HepG2 (cell line): ENCODE results near the gene SLC5A6. TPM values are rescaled to one million over a fixed set of nuclear protein-coding genes. Genes with fewer than 3 reads are reported as not detected.

Source experiments
- CEBPZ ChIP-seq: IDR thresholded peaks from 2 replicates; pipeline ENCODE4 v1.6.1; 2012; ENCODE audit warnings: low read length, improper control_type of control experiment
- DDIT3 ChIP-seq: sonication (generic); formaldehyde crosslinking; IDR thresholded peaks from 2 replicates; pipeline ENCODE4 v1.4.0; 2020; ENCODE audit warnings: mild to moderate bottlenecking, missing genetic modification reagents
- ELK4 ChIP-seq: sonication (generic); formaldehyde crosslinking; IDR thresholded peaks from 2 replicates; pipeline ENCODE4 v1.9.0; 2021; ENCODE audit warnings: missing genetic modification reagents, borderline replicate concordance
- ETV5 ChIP-seq: IDR thresholded peaks from 2 replicates; pipeline ENCODE4 v1.6.1; 2018; ENCODE audit warnings: missing biosample characterization, missing genetic modification reagents, inconsistent platforms, borderline replicate concordance
- HNRNPH1 ChIP-seq: fragments of 200-400 bp; formaldehyde crosslinking; optimal IDR thresholded peaks from 2 replicates; pipeline ENCODE3; 2017; ENCODE audit warnings: mild to moderate bottlenecking, low read depth, low read length
- MAFG ChIP-seq: sonication (generic); formaldehyde crosslinking; IDR thresholded peaks from 2 replicates; pipeline ENCODE4 v1.5.1; 2020; ENCODE audit warnings: mild to moderate bottlenecking, missing genetic modification reagents
- RFX3 ChIP-seq: IDR thresholded peaks from 2 replicates; pipeline ENCODE4 v1.6.1; 2016; ENCODE audit warnings: missing biosample characterization, missing genetic modification reagents
- SIX4 ChIP-seq: sonication (generic); formaldehyde crosslinking; IDR thresholded peaks from 2 replicates; pipeline ENCODE4 v1.4.0; 2020; ENCODE audit warnings: missing genetic modification reagents
- STAT5B ChIP-seq: sonication (generic); formaldehyde crosslinking; IDR thresholded peaks from 2 replicates; pipeline ENCODE4 v1.4.0; 2020; ENCODE audit warnings: missing genetic modification reagents
- TGIF2 ChIP-seq: IDR thresholded peaks from 2 replicates; pipeline ENCODE4 v1.6.1; 2016; ENCODE audit warnings: control low read depth, missing compliant biosample characterization
- THAP11 ChIP-seq: IDR thresholded peaks from 2 replicates; pipeline ENCODE4 v1.6.1; 2016; ENCODE audit warnings: missing biosample characterization, missing genetic modification reagents
- ZBTB25 ChIP-seq: IDR thresholded peaks from 2 replicates; pipeline ENCODE4 v1.6.1; 2018; ENCODE audit warnings: missing genetic modification reagents
- ZBTB7A ChIP-seq: sonication (generic); formaldehyde crosslinking; IDR thresholded peaks from 2 replicates; pipeline ENCODE4 v1.8.0; 2022; ENCODE audit warnings: mild to moderate bottlenecking, missing genetic modification reagents
- ZFAT ChIP-seq: sonication (generic); formaldehyde crosslinking; conservative IDR thresholded peaks from 2 replicates; pipeline ENCODE4 v1.8.1; 2023; ENCODE audit warnings: missing genetic modification reagents, inconsistent platforms
- ZMYM2 ChIP-seq: sonication (generic); formaldehyde crosslinking; IDR thresholded peaks from 2 replicates; pipeline ENCODE4 v1.8.0; 2022; ENCODE audit warnings: mild to moderate bottlenecking, missing genetic modification reagents
- ZNF253 ChIP-seq: sonication (generic); formaldehyde crosslinking; IDR thresholded peaks from 2 replicates; pipeline ENCODE4 v1.8.0; 2022; ENCODE audit warnings: mild to moderate bottlenecking, missing genetic modification reagents, borderline replicate concordance
- ZNF441 ChIP-seq: sonication (generic); formaldehyde crosslinking; IDR thresholded peaks from 2 replicates; pipeline ENCODE4 v1.7.0; 2021; ENCODE audit warnings: missing genetic modification reagents, borderline replicate concordance
- ZNF564 ChIP-seq: sonication (generic); formaldehyde crosslinking; IDR thresholded peaks from 2 replicates; pipeline ENCODE4 v1.8.1; 2023; ENCODE audit warnings: mild to moderate bottlenecking, missing genetic modification reagents
- polyA plus RNA-seq, 8 experiments: library from polyadenylated mRNA; depleted of rRNA in 3 of 8; stranded (reverse) in 7 of 8; unstranded in 1 of 8; fragments of >200 nt; fragmentation: Illumina TruSeq in 4 of 8; extraction: Trizol in 4 of 8; gene quantifications; 2 replicates each; pipeline versions ENCODE4 v1.2.1 to v1.2.3, GENCODE V29; 2011 to 2016; ENCODE audit warnings: low read depth in 4 of 8, missing spikeins in 1 of 8, mixed read lengths in 1 of 8; ENCODE audit not compliant: insufficient read depth in 1 of 8
- total RNA-seq, 5 experiments: library from RNA; depleted of rRNA; stranded (reverse); fragments of >200 nt; fragmentation: Illumina TruSeq; extraction: Trizol; gene quantifications; 2 replicates each; pipeline ENCODE4 v1.2.3, GENCODE V29; 2016; ENCODE audit warnings: low read depth in 1 of 5
- TF ChIP-seq, protein P1 (sequence below): sonication (generic); formaldehyde crosslinking; IDR thresholded peaks from 2 replicates; pipeline ENCODE4 v1.5.0; 2020; ENCODE audit warnings: mild to moderate bottlenecking, missing genetic modification reagents, moderate library complexity
- TF ChIP-seq, protein P2 (sequence below): sonication (generic); formaldehyde crosslinking; IDR thresholded peaks from 2 replicates; pipeline ENCODE4 v1.5.1; 2020; ENCODE audit warnings: mild to moderate bottlenecking, moderate library complexity, missing genetic modification reagents

SLC5A6 gene
- total and polyA plus RNA-seq, 2 of the 13 experiments (the other 11 are each of a cell fraction or from before 2014, with no cell fraction given) = 135 to 417 TPM

DNA sequence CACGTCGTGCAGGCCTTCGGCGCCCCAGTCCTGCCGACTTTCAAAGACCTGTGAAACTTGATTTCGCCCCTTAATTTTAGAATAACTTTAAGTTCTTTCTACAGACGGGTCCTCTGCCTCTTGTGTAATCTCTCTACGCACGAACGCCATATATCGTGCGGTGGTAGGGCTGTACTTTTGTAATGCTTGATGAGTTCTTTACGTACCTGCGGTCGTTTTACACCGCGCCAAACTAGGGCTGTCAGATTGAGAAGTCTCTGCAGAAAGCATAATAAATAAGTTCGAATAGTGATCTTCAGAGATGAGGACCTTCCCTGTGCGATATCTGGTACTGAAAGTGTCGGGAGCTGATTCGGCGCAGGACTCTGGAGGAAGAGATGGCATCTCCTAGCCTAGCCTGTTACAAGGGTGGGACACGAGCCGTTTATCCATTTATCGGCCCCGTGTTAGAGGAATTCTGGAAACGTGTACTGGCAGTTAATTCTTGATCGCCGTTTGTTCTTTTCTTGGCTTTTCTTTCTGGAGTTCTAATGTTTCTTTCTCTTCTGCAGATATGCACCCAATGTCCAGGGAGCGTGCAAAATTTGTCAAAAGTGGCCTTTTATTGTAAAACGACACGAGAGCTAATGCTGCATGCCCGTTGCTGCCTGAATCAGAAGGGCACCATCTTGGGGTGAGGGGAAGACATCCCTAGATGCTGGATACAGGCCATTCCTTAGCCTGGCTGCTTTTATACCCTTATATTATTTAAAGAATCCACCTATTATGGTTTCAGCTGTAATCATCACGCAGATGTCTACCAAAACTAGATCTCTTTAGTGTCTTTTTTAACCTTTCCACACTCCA lies 781 bp upstream of the SLC5A6 start (continued):
- TF ChIP-seq ELK4 (CRISPR knock-in tag) (no peak), ZNF441 (no peak), ETV5 (no peak), SIX4 (CRISPR knock-in tag) (0 out of 2 replicates have a peak, but pooled peaks have one; percentile 3), HNRNPH1 (no peak), ZBTB7A (CRISPR knock-in tag) (peak; percentile 8; the same call in 1 of the 2 replicates), MAFG (no peak), STAT5B (CRISPR knock-in tag) (no peak), ZBTB25 (0 out of 2 replicates have a peak, but pooled peaks have one; percentile 14), ZFAT (CRISPR knock-in tag) (peak; percentile 90; the same call in 1 of the 2 replicates), ZMYM2 (CRISPR knock-in tag) (no peak), ZNF253 (CRISPR knock-in tag) (no peak), DDIT3 (CRISPR knock-in tag) (0 out of 2 replicates have a peak, but pooled peaks have one; percentile 17), THAP11 (no peak), TGIF2 (CRISPR knock-in tag) (peak; percentile 7; the same call in 1 of the 2 replicates), RFX3 (no peak), CEBPZ (no peak), ZNF564 (no peak)
- TF ChIP-seq, protein P1, sequence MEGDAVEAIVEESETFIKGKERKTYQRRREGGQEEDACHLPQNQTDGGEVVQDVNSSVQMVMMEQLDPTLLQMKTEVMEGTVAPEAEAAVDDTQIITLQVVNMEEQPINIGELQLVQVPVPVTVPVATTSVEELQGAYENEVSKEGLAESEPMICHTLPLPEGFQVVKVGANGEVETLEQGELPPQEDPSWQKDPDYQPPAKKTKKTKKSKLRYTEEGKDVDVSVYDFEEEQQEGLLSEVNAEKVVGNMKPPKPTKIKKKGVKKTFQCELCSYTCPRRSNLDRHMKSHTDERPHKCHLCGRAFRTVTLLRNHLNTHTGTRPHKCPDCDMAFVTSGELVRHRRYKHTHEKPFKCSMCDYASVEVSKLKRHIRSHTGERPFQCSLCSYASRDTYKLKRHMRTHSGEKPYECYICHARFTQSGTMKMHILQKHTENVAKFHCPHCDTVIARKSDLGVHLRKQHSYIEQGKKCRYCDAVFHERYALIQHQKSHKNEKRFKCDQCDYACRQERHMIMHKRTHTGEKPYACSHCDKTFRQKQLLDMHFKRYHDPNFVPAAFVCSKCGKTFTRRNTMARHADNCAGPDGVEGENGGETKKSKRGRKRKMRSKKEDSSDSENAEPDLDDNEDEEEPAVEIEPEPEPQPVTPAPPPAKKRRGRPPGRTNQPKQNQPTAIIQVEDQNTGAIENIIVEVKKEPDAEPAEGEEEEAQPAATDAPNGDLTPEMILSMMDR (CRISPR knock-in tag) = 0 out of 2 replicates have a peak, but pooled peaks have one; percentile 7
- TF ChIP-seq, protein P2, sequence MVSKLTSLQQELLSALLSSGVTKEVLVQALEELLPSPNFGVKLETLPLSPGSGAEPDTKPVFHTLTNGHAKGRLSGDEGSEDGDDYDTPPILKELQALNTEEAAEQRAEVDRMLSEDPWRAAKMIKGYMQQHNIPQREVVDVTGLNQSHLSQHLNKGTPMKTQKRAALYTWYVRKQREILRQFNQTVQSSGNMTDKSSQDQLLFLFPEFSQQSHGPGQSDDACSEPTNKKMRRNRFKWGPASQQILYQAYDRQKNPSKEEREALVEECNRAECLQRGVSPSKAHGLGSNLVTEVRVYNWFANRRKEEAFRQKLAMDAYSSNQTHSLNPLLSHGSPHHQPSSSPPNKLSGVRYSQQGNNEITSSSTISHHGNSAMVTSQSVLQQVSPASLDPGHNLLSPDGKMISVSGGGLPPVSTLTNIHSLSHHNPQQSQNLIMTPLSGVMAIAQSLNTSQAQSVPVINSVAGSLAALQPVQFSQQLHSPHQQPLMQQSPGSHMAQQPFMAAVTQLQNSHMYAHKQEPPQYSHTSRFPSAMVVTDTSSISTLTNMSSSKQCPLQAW = no peak; the same call in 1 of the 2 replicates
